Nephron (organoid): Measurements from ENCODE around the gene SLC9A9.

Experiments
- H3K27ac Mint-ChIP-seq, 3 experiments: 2 replicates each; pipeline ENCODE4 v1.8.0; 2020; ENCODE audit warnings: mixed read lengths in 3 of 3, mild to moderate bottlenecking in 2 of 3, moderate library complexity in 1 of 3
- H3K27me3 Mint-ChIP-seq: 2 replicates; pipeline ENCODE4 v1.8.0; 2021; ENCODE audit warnings: low read depth, mild to moderate bottlenecking, moderate library complexity, mixed read lengths
- H3K36me3 Mint-ChIP-seq: 2 replicates; pipeline ENCODE4 v1.8.0; 2020; ENCODE audit warnings: low read depth, mixed read lengths
- H3K4me1 Mint-ChIP-seq: 2 replicates; pipeline ENCODE4 v1.8.0; 2020; ENCODE audit warnings: mixed read lengths
- H3K4me3 Mint-ChIP-seq, 3 experiments: 2 replicates each; pipeline ENCODE4 v1.8.0; 2020; ENCODE audit warnings: mild to moderate bottlenecking in 3 of 3, mixed read lengths in 3 of 3, moderate library complexity in 2 of 3
- H3K9me3 Mint-ChIP-seq: 2 replicates; pipeline ENCODE4 v1.8.0; 2020; ENCODE audit warnings: mixed read lengths
- CTCF ChIP-seq, 3 experiments: fragments of 200-600 bp; sonication (generic); IDR thresholded peaks; one replicate each; pipeline ENCODE4 v1.5.0; 2021; ENCODE audit warnings: antibody characterized with exemption in 3 of 3; ENCODE audit not compliant: unreplicated experiment in 3 of 3

SLC9A9 gene

GRCh38 chr3:143548861-143549497 is 299.3 kb downstream of the SLC9A9 start:
- H3K27me3 Mint-ChIP-seq = no peaks in the 10 kb centered on the region
- no peak overlapping the region for H3K27ac Mint-ChIP-seq
- peaks cover 5% of the 10 kb centered on the region for H3K4me1 Mint-ChIP-seq
- peaks cover 5% of the 10 kb centered on the region for H3K9me3 Mint-ChIP-seq
- no peak overlapping the region for H3K4me3 Mint-ChIP-seq
- no peaks in the 10 kb centered on the region for H3K36me3 Mint-ChIP-seq
- no peak for TF ChIP-seq CTCF (IDR thresholded peaks at IDR 0.05; ENCODE audit: unreplicated experiment in 3 of 3)

- no peaks in the 10 kb centered on the region for H3K27me3 Mint-ChIP-seq
- TF ChIP-seq CTCF (IDR thresholded peaks at IDR 0.05; ENCODE audit: unreplicated experiment in 3 of 3) = no peak
- H3K9me3 Mint-ChIP-seq = peaks cover 5% of the 10 kb centered on the region
- no peak overlapping the region for H3K27ac Mint-ChIP-seq
- no peaks in the 10 kb centered on the region for H3K36me3 Mint-ChIP-seq
- no peak overlapping the region for H3K4me3 Mint-ChIP-seq
- H3K4me1 Mint-ChIP-seq = peaks cover 5% of the 10 kb centered on the region
Observed at GRCh38 chr3:143548393-143548792, 299.9 kb downstream of the SLC9A9 start.

- Mint-ChIP-seq H3K9me3 (no peaks in the 10 kb centered on the region), H3K4me1 (peaks cover 33% of the 10 kb centered on the region), H3K27me3 (no peaks in the 10 kb centered on the region), H3K27ac (peak overlapping the region; percentile 72 to 86 (median 84)), H3K4me3 (no peak overlapping the region), H3K36me3 (no peaks in the 10 kb centered on the region)
- TF ChIP-seq CTCF (IDR thresholded peaks at IDR 0.05; ENCODE audit: unreplicated experiment in 3 of 3) = no peak
Observed at GRCh38 chr3:143538577-143538981, 309.7 kb downstream of the SLC9A9 start.

- Mint-ChIP-seq H3K9me3 (no peaks in the 10 kb centered on the region), H3K27me3 (no peaks in the 10 kb centered on the region), H3K27ac (peak overlapping the region; percentile 72 to 86 (median 84)), H3K4me1 (peaks cover 38% of the 10 kb centered on the region), H3K36me3 (no peaks in the 10 kb centered on the region), H3K4me3 (no peak overlapping the region)
- no peak for TF ChIP-seq CTCF (IDR thresholded peaks at IDR 0.05; ENCODE audit: unreplicated experiment in 3 of 3)
Observed at GRCh38 chr3:143538061-143538460, 310.2 kb downstream of the SLC9A9 start.

- Mint-ChIP-seq H3K27me3 (no peaks in the 10 kb centered on the region), H3K4me3 (no peak overlapping the region), H3K4me1 (peaks cover 38% of the 10 kb centered on the region), H3K27ac (peak overlapping the region; percentile 84 to 91 (median 86)), H3K36me3 (no peaks in the 10 kb centered on the region), H3K9me3 (no peaks in the 10 kb centered on the region)
- no peak for TF ChIP-seq CTCF (IDR thresholded peaks at IDR 0.05; ENCODE audit: unreplicated experiment in 3 of 3)
Observed at GRCh38 chr3:143536817-143537535, 311.3 kb downstream of the SLC9A9 start.
